Measurements from ENCODE around the gene WDR72.

Gene WDR72

DNA sequence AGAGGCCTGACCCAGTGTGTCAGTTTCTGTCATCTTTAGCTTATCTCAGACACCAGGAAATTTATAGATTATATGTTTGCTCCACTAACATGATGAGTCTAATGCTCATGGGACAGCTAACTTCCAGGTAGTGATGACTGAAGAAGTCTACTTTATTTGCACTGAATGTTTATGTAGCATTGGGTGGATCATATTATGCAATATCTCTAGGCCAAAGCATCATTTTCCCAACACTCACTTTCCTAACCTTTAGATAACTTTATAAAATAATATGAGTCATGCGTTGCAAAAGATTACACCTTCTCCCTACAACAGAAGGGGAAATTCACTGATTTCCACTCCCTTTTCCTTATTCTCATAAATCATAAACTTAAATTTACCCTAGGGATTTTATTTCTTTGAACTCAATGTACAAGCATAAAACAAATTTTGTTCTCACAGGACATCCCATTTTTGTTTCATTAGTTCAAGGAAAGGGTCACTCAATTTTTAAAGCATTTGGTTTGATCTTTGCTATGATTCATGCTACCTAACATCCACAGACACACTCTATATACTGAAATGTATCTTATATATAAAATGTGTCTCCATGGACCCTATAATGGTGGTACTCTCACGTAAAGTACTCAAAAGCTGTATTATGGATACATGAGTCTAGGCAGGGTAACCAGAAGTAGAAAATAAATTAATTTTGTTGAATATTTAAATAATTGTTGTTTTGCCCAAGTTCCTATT lies 225.2 kb downstream of the WDR72 start:
- no peak overlapping the region for H3K4me3 ChIP-seq (ENCODE audit: low read depth, low read length)
- TF ChIP-seq, protein P1, sequence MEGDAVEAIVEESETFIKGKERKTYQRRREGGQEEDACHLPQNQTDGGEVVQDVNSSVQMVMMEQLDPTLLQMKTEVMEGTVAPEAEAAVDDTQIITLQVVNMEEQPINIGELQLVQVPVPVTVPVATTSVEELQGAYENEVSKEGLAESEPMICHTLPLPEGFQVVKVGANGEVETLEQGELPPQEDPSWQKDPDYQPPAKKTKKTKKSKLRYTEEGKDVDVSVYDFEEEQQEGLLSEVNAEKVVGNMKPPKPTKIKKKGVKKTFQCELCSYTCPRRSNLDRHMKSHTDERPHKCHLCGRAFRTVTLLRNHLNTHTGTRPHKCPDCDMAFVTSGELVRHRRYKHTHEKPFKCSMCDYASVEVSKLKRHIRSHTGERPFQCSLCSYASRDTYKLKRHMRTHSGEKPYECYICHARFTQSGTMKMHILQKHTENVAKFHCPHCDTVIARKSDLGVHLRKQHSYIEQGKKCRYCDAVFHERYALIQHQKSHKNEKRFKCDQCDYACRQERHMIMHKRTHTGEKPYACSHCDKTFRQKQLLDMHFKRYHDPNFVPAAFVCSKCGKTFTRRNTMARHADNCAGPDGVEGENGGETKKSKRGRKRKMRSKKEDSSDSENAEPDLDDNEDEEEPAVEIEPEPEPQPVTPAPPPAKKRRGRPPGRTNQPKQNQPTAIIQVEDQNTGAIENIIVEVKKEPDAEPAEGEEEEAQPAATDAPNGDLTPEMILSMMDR (IDR thresholded peaks at IDR 0.05; ENCODE audit: low read depth, low read length) = no peak

DNA sequence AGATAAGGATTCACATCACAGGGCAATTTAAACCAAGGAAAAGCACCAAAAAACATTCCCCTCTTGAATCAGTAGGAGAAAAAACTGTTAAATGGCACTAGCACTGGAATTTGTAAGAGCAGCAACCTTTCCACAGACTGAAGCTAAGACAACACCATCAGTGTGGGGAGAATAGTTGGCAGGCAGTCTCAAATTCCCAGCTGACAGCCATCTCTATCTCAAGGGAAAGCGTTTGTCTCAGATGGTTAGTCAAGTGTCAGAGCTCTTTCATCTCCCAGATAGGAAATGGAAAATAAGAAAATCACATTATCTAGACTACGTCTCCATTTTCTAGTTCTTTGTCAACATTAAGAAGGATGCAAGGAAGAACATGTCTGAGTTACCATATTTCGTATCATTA lies 228.7 kb downstream of the WDR72 start:
- TF ChIP-seq, protein P1 (IDR thresholded peaks at IDR 0.05; ENCODE audit: low read depth, low read length) = no peak
- no peak overlapping the region for H3K4me3 ChIP-seq (ENCODE audit: low read depth, low read length)

DNA sequence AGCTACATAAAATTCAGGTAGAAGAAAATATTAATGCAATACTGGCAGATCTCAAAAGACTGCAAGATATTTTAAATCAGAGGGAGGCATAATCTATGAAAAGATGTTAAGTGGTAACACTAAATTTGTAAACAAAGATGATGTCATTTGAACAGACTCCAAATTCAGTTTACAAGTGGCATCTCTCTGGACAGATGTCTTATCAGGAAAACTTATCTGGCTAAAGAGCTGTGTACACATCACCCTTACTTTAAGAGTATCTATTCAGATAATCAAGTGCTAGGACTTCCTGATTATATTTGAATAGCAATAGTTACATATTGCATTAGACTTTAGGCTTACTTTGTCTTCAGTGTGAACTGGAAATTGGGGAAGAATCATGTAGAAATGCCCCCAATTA lies 231.5 kb downstream of the WDR72 start:
- no peak overlapping the region for H3K4me3 ChIP-seq (ENCODE audit: low read depth, low read length)
- TF ChIP-seq, protein P1 (IDR thresholded peaks at IDR 0.05; ENCODE audit: low read depth, low read length) = no peak

DNA sequence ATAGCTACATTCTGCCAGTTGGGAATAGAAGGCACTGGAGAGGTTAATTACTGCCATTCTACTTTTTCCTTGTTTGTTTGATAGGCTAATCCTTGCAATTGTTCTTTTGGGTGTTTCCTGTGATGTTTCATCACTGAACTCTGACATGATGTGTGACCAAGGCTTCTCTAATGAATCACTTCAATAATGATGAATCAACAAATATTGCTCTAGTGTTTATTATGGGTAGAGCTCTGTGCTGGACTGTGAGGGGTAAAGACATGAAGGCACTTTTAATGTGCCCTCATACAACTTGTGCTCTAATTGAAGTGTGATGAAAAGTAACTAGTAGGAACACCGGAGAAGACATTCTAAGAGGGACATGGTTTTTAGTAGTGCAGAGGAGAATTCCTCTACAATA lies 233.6 kb downstream of the WDR72 start:
- TF ChIP-seq, protein P1 (IDR thresholded peaks at IDR 0.05; ENCODE audit: low read depth, low read length) = no peak
- H3K4me3 ChIP-seq (ENCODE audit: low read depth, low read length) = no peak overlapping the region

DNA sequence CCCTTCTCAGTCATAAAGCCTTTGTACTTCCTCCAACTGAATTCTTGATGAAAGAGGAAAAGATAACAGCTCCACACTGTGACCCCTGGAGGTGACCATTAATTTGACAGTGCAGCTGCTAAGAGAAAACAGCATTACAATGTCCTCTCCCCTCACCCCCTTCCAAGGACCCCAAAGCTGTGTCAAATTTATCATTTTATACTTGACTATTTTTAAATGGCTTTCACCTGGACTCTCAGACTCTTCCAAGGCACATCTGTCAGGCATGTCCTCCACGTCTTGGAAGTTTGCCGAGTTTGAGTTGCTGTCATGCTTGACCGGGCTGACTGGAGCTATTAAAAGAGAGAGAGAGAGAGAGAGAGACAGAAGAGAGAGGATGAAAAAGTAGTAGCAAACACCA lies 236.5 kb downstream of the WDR72 start:
- H3K4me3 ChIP-seq (ENCODE audit: low read depth, low read length) = no peak overlapping the region
- TF ChIP-seq, protein P1 (IDR thresholded peaks at IDR 0.05; ENCODE audit: low read depth, low read length) = no peak

DNA sequence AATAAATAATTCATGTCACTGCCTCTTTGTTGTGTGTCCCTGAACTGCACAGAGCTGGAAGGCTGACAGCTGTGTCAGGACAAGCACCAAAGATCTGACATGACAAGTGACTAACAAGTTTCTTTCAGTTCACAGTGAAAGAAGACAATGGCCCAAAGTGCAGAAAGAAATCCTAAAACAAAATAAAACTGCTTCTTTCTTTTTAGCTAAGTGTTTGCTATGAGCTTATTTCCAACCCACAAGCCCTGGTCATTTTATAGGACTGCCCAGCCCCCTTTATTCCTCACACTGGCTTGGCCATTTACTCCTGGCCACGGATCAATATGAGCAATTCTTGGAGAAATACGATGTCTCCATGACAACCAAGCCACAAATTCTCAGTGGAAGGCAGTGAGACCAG lies 238.5 kb downstream of the WDR72 start:
- no peak overlapping the region for H3K4me3 ChIP-seq (ENCODE audit: low read depth, low read length)
- TF ChIP-seq, protein P1 (IDR thresholded peaks at IDR 0.05; ENCODE audit: low read depth, low read length) = no peak

DNA sequence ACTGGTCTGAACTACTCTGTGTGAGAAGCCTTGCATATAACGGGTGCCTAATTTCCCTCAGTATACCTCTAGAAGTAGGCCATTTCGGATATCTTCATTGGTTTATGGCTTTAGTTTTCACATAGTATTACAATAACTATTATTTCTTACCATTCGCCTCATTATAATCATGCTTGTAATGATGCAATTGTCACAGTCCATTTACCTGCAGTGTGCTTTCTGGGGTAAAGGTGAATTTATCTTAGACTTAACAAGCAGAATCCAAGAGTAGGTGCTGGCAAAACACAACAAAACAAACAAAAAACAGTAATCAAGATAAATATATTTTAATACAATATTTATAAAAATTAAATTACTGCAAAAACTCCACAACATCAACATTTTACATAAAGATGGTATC lies 246.0 kb downstream of the WDR72 start:
- TF ChIP-seq, protein P1 (IDR thresholded peaks at IDR 0.05; ENCODE audit: low read depth, low read length) = no peak

More for the DNA sequence above, 246.0 kb downstream of the WDR72 start:
- no peak overlapping the region for H3K4me3 ChIP-seq (ENCODE audit: low read depth, low read length)

Measured in WI38 (cell line).